Right lobe of liver (tissue), 4 donors: Measurements from ENCODE around the gene ADGRB3.

Experiments
- CTCF ChIP-seq, 4 donors: fragments of 200-600 bp in 3 of 4; fragments of 450-650 bp in 1 of 4; IDR thresholded peaks; one replicate each; pipeline versions ENCODE4 v1.5.1 to v1.8.0; 2016 to 2022; ENCODE audit warnings: antibody characterized with exemption in 4 of 4, mild to moderate bottlenecking in 2 of 4
- POLR2A ChIP-seq: fragments of 450-650 bp; IDR thresholded peaks from one replicate; pipeline ENCODE4 v1.6.1; 2017; ENCODE audit warnings: antibody characterized with exemption, mild to moderate bottlenecking
- donor health status: DM: no; HTN: no; CAD: no.
- donor health status: DM: no; HTN: no; CAD: no.
- donor health status: DM: no; HTN: yes; CAD: no.

- no peak for TF ChIP-seq CTCF (IDR thresholded peaks at IDR 0.05)
- no peak for TF ChIP-seq POLR2A
Measured at GRCh38 chr6:68975064-68975463, 340.0 kb downstream of the ADGRB3 start.
